OCI-LY7 (cell line): ENCODE data around the gene ZNF678. TPM values are rescaled to one million over a fixed set of nuclear protein-coding genes. Genes with fewer than 3 reads are reported as not detected.

Source experiments
- BruUV-seq: library from RNA; stranded (reverse); fragments of 400-500 nt; replicated peaks from 2 replicates; lab custom pipeline; 2021; lab: Mats Ljungman, UMichigan
- CTCF ChIA-PET: fragments of 300-600 bp; sonication (Branson Sonifier 250); formaldehyde crosslinking; loops from one replicate; lab custom pipeline; 2022; ENCODE audit warnings: antibody characterized with exemption; ENCODE audit not compliant: unreplicated experiment; lab: Charles Lee
- POLR2A ChIA-PET: fragments of 300-600 bp; sonication (Branson Sonifier 250); formaldehyde crosslinking; loops from one replicate; lab custom pipeline; 2022; ENCODE audit warnings: antibody characterized with exemption; lab: Charles Lee
- DNase-seq: peaks from one replicate; pipeline ENCODE4 v3.0.0-alpha.2; 2015; ENCODE audit warnings: low spot score
- H2AFZ ChIP-seq: fragments of 200-600 bp; sonication (generic), shearing (Covaris generic); 2 replicates; pipeline ENCODE4 v1.6.1; 2014; ENCODE audit warnings: mild to moderate bottlenecking, antibody characterized with exemption, low read length, moderate library complexity
- H3K27ac ChIP-seq: fragments of 200-600 bp; sonication (generic); 2 replicates; pipeline ENCODE4 v1.5.1; 2014; ENCODE audit warnings: mixed run types, low read depth, mild to moderate bottlenecking, moderate library complexity, low read length, inconsistent platforms; ENCODE audit not compliant: poor library complexity, severe bottlenecking
- H3K36me3 ChIP-seq: fragments of 200-600 bp; sonication (generic); 2 replicates; pipeline ENCODE4 v1.6.1; 2014; ENCODE audit warnings: mild to moderate bottlenecking, antibody characterized with exemption, low read length, moderate library complexity, mixed read lengths; ENCODE audit not compliant: insufficient read depth
- H3K4me1 ChIP-seq: fragments of 200-600 bp; sonication (generic); 2 replicates; pipeline ENCODE4 v1.5.1; 2014; ENCODE audit warnings: mild to moderate bottlenecking, low read length; ENCODE audit not compliant: insufficient read depth, poor library complexity, severe bottlenecking
- H3K4me2 ChIP-seq: fragments of 200-600 bp; sonication (generic); 2 replicates; pipeline ENCODE4 v1.6.1; 2014; ENCODE audit warnings: mild to moderate bottlenecking, low read length
- H3K4me3 ChIP-seq: fragments of 200-600 bp; sonication (generic); 2 replicates; pipeline ENCODE4 v1.5.1; 2014; ENCODE audit warnings: mild to moderate bottlenecking, low read depth, low read length; ENCODE audit not compliant: poor library complexity, severe bottlenecking
- H3K79me2 ChIP-seq: fragments of 200-600 bp; sonication (generic); 2 replicates; pipeline ENCODE4 v1.6.1; 2016; ENCODE audit warnings: low read depth, mild to moderate bottlenecking, low read length, moderate library complexity, mixed read lengths; ENCODE audit not compliant: insufficient read depth
- H3K9me2 ChIP-seq: fragments of 200-600 bp; sonication (generic); 2 replicates; pipeline ENCODE4 v1.6.1; 2016; ENCODE audit warnings: mild to moderate bottlenecking, low read length, mixed read lengths; ENCODE audit not compliant: insufficient read depth
- H3K9me3 ChIP-seq: fragments of 200-600 bp; sonication (generic); 2 replicates; pipeline ENCODE4 v1.6.1; 2014; ENCODE audit warnings: mild to moderate bottlenecking, mixed run types, low read length, mixed read lengths
- H4K20me1 ChIP-seq: fragments of 200-600 bp; sonication (generic); 2 replicates; pipeline ENCODE4 v1.6.1; 2014; ENCODE audit warnings: mild to moderate bottlenecking, antibody characterized with exemption, low read length, moderate library complexity, mixed read lengths; ENCODE audit not compliant: insufficient read depth
- EZH2phosphoT487 ChIP-seq: fragments of 200-600 bp; sonication (generic); IDR thresholded peaks from 2 replicates; pipeline ENCODE4 v1.6.1; 2018; ENCODE audit warnings: low read depth, borderline replicate concordance, mild to moderate bottlenecking, mixed run types, antibody characterized with exemption, low read length, moderate library complexity, mixed read lengths
- intact Hi-C: fragments of 100-400 bp; cut with micrococcal nuclease; formaldehyde crosslinking; loops from one replicate; pipeline ENCODE4 v1.10.0; 2022; ENCODE audit not compliant: unreplicated experiment
- total RNA-seq, 2 experiments: library from RNA; depleted of rRNA in 1 of 2; stranded (reverse); fragments of >200 nt in 1 of 2; shearing (Covaris generic) in 1 of 2; gene quantifications; 2 replicates each; pipeline ENCODE4 v1.2.3, GENCODE V29; 2014 to 2022
- TF ChIP-seq, protein P1 (sequence below): fragments of 200-600 bp; sonication (generic); conservative IDR thresholded peaks from 2 replicates; pipeline ENCODE4 v1.5.1; 2014; ENCODE audit warnings: mild to moderate bottlenecking, antibody characterized with exemption, low read length, moderate library complexity, mixed read lengths

The ZNF678 gene
- total RNA-seq, 2 experiments from 2014 or later = 19.7 to 23.9 TPM

DNA sequence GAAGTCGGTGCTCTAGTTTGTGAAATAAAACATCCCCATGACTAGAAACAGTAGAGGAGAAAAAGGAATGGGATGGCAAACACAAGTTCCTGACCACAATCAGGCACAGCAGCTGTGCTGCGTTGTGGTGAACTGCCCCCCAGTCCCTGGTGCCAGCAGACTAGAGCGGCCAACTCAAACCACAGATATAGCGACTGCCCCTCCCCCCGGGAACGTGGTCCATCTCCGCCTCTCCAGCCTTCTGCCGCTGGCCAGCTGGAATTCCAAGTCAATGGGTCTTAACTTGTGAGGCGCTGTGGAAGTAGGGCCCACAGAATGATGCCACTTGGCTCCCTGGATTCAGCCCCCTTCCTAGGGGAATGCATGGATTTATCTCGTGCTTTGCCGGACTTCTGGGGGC is 41.6 kb upstream of the ZNF678 start:
- no peaks in the 10 kb centered on the region for H3K79me2 ChIP-seq
- no peaks in the 10 kb centered on the region for H3K36me3 ChIP-seq
- CTCF ChIA-PET = no interaction called here
- no peak overlapping the region for H3K4me2 ChIP-seq
- DNase-seq = no peak
- H2AFZ ChIP-seq = no peak overlapping the region
- BruUV-seq = no TSS peak
- POLR2A ChIA-PET = interaction anchor here (0.6 to 0.7 kb wide), 2 partner anchors 211 to 247 kb away, joined by 3 read pairs; no protein-coding TSS in a partner anchor
- H3K9me3 ChIP-seq = no peaks in the 10 kb centered on the region
- H3K27ac ChIP-seq = no peak overlapping the region
- H3K4me1 ChIP-seq = no peaks in the 10 kb centered on the region
- TF ChIP-seq EZH2phosphoT487 = no peak
- TF ChIP-seq, protein P1, sequence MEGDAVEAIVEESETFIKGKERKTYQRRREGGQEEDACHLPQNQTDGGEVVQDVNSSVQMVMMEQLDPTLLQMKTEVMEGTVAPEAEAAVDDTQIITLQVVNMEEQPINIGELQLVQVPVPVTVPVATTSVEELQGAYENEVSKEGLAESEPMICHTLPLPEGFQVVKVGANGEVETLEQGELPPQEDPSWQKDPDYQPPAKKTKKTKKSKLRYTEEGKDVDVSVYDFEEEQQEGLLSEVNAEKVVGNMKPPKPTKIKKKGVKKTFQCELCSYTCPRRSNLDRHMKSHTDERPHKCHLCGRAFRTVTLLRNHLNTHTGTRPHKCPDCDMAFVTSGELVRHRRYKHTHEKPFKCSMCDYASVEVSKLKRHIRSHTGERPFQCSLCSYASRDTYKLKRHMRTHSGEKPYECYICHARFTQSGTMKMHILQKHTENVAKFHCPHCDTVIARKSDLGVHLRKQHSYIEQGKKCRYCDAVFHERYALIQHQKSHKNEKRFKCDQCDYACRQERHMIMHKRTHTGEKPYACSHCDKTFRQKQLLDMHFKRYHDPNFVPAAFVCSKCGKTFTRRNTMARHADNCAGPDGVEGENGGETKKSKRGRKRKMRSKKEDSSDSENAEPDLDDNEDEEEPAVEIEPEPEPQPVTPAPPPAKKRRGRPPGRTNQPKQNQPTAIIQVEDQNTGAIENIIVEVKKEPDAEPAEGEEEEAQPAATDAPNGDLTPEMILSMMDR = no peak
- H3K4me3 ChIP-seq = no peak overlapping the region
- intact Hi-C loops = no loop called here
- no peaks in the 10 kb centered on the region for H4K20me1 ChIP-seq
- H3K9me2 ChIP-seq = no peaks in the 10 kb centered on the region

DNA sequence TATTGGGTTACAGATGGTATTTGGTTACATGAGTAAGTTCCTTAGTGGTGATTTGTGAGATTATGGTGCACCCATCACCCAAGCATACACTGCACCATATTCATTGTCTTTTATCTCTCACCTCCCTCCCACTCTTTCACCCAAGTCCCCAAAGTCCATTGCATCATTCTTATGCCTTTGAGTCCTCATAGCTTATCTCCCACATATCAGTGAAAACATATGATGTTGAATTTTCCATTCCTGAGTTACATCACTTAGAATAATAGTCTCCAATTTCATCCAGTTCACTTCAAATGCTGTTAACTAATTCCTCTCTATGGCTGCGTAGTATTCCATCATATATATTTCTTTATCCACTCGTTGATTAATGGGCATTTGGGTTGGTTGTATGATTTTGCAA is 36.8 kb upstream of the ZNF678 start:
- no peaks in the 10 kb centered on the region for H3K36me3 ChIP-seq
- H3K79me2 ChIP-seq = no peaks in the 10 kb centered on the region
- DNase-seq = no peak
- POLR2A ChIA-PET = no interaction called here
- no peaks in the 10 kb centered on the region for H3K9me2 ChIP-seq
- no peaks in the 10 kb centered on the region for H4K20me1 ChIP-seq
- no peak overlapping the region for H3K4me2 ChIP-seq
- intact Hi-C loops = no loop called here
- no peak overlapping the region for H3K27ac ChIP-seq
- no peak for TF ChIP-seq EZH2phosphoT487
- TF ChIP-seq, protein P1 = no peak
- BruUV-seq = no TSS peak
- CTCF ChIA-PET = no interaction called here
- H3K9me3 ChIP-seq = no peaks in the 10 kb centered on the region
- H3K4me3 ChIP-seq = no peak overlapping the region
- no peak overlapping the region for H2AFZ ChIP-seq
- H3K4me1 ChIP-seq = no peaks in the 10 kb centered on the region

DNA sequence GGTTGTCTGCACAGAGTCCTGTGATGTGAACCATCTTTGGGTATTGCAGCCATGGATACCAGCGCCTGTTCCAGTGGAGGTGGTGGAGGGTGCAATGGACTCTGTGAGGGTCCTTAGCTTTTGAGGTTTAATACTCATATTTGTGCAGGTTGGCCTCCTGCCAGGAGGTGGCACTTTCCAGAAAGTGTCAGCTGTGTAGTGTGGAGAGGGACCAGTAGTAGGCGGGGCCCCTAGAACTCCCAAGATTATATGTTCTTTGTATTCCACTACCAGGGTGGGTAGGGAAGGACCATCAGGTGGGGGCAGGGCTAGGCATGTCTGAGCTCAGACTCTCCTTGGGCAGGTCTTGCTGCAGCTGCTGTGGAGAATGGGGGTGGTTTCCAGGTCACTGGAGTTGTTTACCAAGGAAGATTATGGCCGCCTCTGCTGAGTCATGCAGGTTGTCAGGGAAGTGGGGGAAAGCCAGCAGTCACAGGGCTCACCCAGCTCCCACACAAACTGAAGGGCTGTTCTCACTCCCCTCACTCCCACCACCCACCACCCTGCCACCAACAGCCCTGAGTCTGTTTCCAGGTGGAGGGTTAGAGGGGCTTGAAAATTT is 31.2 kb upstream of the ZNF678 start:
- H3K4me3 ChIP-seq = no peak overlapping the region
- H4K20me1 ChIP-seq = no peaks in the 10 kb centered on the region
- BruUV-seq = no TSS peak
- POLR2A ChIA-PET = no interaction called here
- TF ChIP-seq EZH2phosphoT487 = no peak
- TF ChIP-seq, protein P1 = 0 out of 2 replicates have a peak, but pooled peaks have one; percentile 13
- H3K27ac ChIP-seq = no peak overlapping the region
- H3K4me1 ChIP-seq = no peaks in the 10 kb centered on the region
- no peaks in the 10 kb centered on the region for H3K9me2 ChIP-seq
- intact Hi-C loops = no loop called here
- no peak for DNase-seq
- no peaks in the 10 kb centered on the region for H3K9me3 ChIP-seq
- no peak overlapping the region for H2AFZ ChIP-seq
- no peaks in the 10 kb centered on the region for H3K36me3 ChIP-seq
- no peaks in the 10 kb centered on the region for H3K79me2 ChIP-seq
- H3K4me2 ChIP-seq = no peak overlapping the region
- CTCF ChIA-PET = no interaction called here
